OCI-LY7 (cell line): ENCODE data around the gene LRRC23. TPM values are rescaled to one million over a fixed set of nuclear protein-coding genes. Genes with fewer than 3 reads are reported as not detected.

ENCODE experiments used
- BruUV-seq: library from RNA; stranded (reverse); fragments of 400-500 nt; replicated peaks from 2 replicates; lab custom pipeline; 2021; lab: Mats Ljungman, UMichigan
- CTCF ChIA-PET: fragments of 300-600 bp; sonication (Branson Sonifier 250); formaldehyde crosslinking; loops from one replicate; lab custom pipeline; 2022; ENCODE audit warnings: antibody characterized with exemption; ENCODE audit not compliant: unreplicated experiment; lab: Charles Lee
- POLR2A ChIA-PET: fragments of 300-600 bp; sonication (Branson Sonifier 250); formaldehyde crosslinking; loops from one replicate; lab custom pipeline; 2022; ENCODE audit warnings: antibody characterized with exemption; lab: Charles Lee
- DNase-seq: peaks from one replicate; pipeline ENCODE4 v3.0.0-alpha.2; 2015; ENCODE audit warnings: low spot score
- H2AFZ ChIP-seq: fragments of 200-600 bp; sonication (generic), shearing (Covaris generic); 2 replicates; pipeline ENCODE4 v1.6.1; 2014; ENCODE audit warnings: mild to moderate bottlenecking, antibody characterized with exemption, low read length, moderate library complexity
- H3K27ac ChIP-seq: fragments of 200-600 bp; sonication (generic); 2 replicates; pipeline ENCODE4 v1.5.1; 2014; ENCODE audit warnings: mixed run types, low read depth, mild to moderate bottlenecking, moderate library complexity, low read length, inconsistent platforms; ENCODE audit not compliant: poor library complexity, severe bottlenecking
- H3K36me3 ChIP-seq: fragments of 200-600 bp; sonication (generic); 2 replicates; pipeline ENCODE4 v1.6.1; 2014; ENCODE audit warnings: mild to moderate bottlenecking, antibody characterized with exemption, low read length, moderate library complexity, mixed read lengths; ENCODE audit not compliant: insufficient read depth
- H3K4me1 ChIP-seq: fragments of 200-600 bp; sonication (generic); 2 replicates; pipeline ENCODE4 v1.5.1; 2014; ENCODE audit warnings: mild to moderate bottlenecking, low read length; ENCODE audit not compliant: insufficient read depth, poor library complexity, severe bottlenecking
- H3K4me2 ChIP-seq: fragments of 200-600 bp; sonication (generic); 2 replicates; pipeline ENCODE4 v1.6.1; 2014; ENCODE audit warnings: mild to moderate bottlenecking, low read length
- H3K4me3 ChIP-seq: fragments of 200-600 bp; sonication (generic); 2 replicates; pipeline ENCODE4 v1.5.1; 2014; ENCODE audit warnings: mild to moderate bottlenecking, low read depth, low read length; ENCODE audit not compliant: poor library complexity, severe bottlenecking
- H3K79me2 ChIP-seq: fragments of 200-600 bp; sonication (generic); 2 replicates; pipeline ENCODE4 v1.6.1; 2016; ENCODE audit warnings: low read depth, mild to moderate bottlenecking, low read length, moderate library complexity, mixed read lengths; ENCODE audit not compliant: insufficient read depth
- H3K9me2 ChIP-seq: fragments of 200-600 bp; sonication (generic); 2 replicates; pipeline ENCODE4 v1.6.1; 2016; ENCODE audit warnings: mild to moderate bottlenecking, low read length, mixed read lengths; ENCODE audit not compliant: insufficient read depth
- H3K9me3 ChIP-seq: fragments of 200-600 bp; sonication (generic); 2 replicates; pipeline ENCODE4 v1.6.1; 2014; ENCODE audit warnings: mild to moderate bottlenecking, mixed run types, low read length, mixed read lengths
- H4K20me1 ChIP-seq: fragments of 200-600 bp; sonication (generic); 2 replicates; pipeline ENCODE4 v1.6.1; 2014; ENCODE audit warnings: mild to moderate bottlenecking, antibody characterized with exemption, low read length, moderate library complexity, mixed read lengths; ENCODE audit not compliant: insufficient read depth
- EZH2phosphoT487 ChIP-seq: fragments of 200-600 bp; sonication (generic); IDR thresholded peaks from 2 replicates; pipeline ENCODE4 v1.6.1; 2018; ENCODE audit warnings: low read depth, borderline replicate concordance, mild to moderate bottlenecking, mixed run types, antibody characterized with exemption, low read length, moderate library complexity, mixed read lengths
- intact Hi-C: fragments of 100-400 bp; cut with micrococcal nuclease; formaldehyde crosslinking; loops from one replicate; pipeline ENCODE4 v1.10.0; 2022; ENCODE audit not compliant: unreplicated experiment
- total RNA-seq, 2 experiments: library from RNA; depleted of rRNA in 1 of 2; stranded (reverse); fragments of >200 nt in 1 of 2; shearing (Covaris generic) in 1 of 2; gene quantifications; 2 replicates each; pipeline ENCODE4 v1.2.3, GENCODE V29; 2014 to 2022
- TF ChIP-seq, protein P1 (sequence below): fragments of 200-600 bp; sonication (generic); conservative IDR thresholded peaks from 2 replicates; pipeline ENCODE4 v1.5.1; 2014; ENCODE audit warnings: mild to moderate bottlenecking, antibody characterized with exemption, low read length, moderate library complexity, mixed read lengths

Gene LRRC23
- total RNA-seq, 2 experiments from 2014 or later = 17.7 to 19.8 TPM

- intact Hi-C loops = loop anchor here (2.0 kb wide), 1 partner anchor 32 kb away; no protein-coding TSS in a partner anchor
- H3K4me3 ChIP-seq = peak overlapping the region; percentile 55
- CTCF ChIA-PET = interaction anchor here (1.1 to 1.3 kb wide), 3 partner anchors 15 to 36 kb away, joined by 3 to 4 read pairs (median 3); no protein-coding TSS in a partner anchor
These were observed 18.5 kb downstream of the LRRC23 start for GRCh38 chr12:6923003-6923732.

DNA sequence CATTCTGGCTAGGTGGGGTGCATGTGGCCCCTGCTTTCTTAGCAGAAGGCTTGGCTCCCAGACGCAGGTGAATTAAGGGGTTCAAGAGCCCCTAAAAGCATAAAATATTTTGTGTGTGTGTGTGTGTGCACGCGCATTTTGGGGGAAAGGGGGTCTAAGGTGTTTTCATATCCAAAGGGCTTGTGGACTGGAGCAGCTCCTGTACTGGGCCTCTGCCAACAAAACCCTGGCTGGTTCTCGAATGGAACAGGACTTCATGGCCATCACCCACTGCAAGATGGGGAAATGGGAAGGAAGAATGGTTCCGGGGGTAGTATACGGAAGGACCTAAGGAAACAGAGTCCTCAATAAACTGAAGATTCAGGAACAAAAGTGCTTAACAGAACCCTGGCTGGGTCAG, 19.2 kb downstream of the LRRC23 start:
- H3K9me2 ChIP-seq = no peaks in the 10 kb centered on the region
- no peak overlapping the region for H2AFZ ChIP-seq
- H3K9me3 ChIP-seq = no peaks in the 10 kb centered on the region
- no peaks in the 10 kb centered on the region for H3K79me2 ChIP-seq
- DNase-seq = no peak
- ChIA-PET POLR2A (interaction anchor here (0.6 to 1.5 kb wide), 6 partner anchors 13 to 72 kb away, joined by 3 to 7 read pairs (median 3); partner anchors contain the start of genes C12orf57 and CDCA3), CTCF (interaction anchor here (1.1 kb wide), 1 partner anchor 14 kb away, joined by 3 read pairs; no protein-coding TSS in a partner anchor)
- TF ChIP-seq, protein P1, sequence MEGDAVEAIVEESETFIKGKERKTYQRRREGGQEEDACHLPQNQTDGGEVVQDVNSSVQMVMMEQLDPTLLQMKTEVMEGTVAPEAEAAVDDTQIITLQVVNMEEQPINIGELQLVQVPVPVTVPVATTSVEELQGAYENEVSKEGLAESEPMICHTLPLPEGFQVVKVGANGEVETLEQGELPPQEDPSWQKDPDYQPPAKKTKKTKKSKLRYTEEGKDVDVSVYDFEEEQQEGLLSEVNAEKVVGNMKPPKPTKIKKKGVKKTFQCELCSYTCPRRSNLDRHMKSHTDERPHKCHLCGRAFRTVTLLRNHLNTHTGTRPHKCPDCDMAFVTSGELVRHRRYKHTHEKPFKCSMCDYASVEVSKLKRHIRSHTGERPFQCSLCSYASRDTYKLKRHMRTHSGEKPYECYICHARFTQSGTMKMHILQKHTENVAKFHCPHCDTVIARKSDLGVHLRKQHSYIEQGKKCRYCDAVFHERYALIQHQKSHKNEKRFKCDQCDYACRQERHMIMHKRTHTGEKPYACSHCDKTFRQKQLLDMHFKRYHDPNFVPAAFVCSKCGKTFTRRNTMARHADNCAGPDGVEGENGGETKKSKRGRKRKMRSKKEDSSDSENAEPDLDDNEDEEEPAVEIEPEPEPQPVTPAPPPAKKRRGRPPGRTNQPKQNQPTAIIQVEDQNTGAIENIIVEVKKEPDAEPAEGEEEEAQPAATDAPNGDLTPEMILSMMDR = no peak
- TF ChIP-seq EZH2phosphoT487 = no peak
- H3K4me1 ChIP-seq = peaks cover 64% of the 10 kb centered on the region
- no peaks in the 10 kb centered on the region for H4K20me1 ChIP-seq
- intact Hi-C loops = loop anchor here (1.0 to 2.0 kb wide), 5 partner anchors 33 to 185 kb away; partner anchors contain the start of genes C1R, C1RL, EMG1 and PHB2
- H3K36me3 ChIP-seq = peaks cover 5% of the 10 kb centered on the region; the same call in 1 of the 2 replicates
- H3K27ac ChIP-seq = no peak overlapping the region
- BruUV-seq = no TSS peak
- H3K4me3 ChIP-seq = no peak overlapping the region
- H3K4me2 ChIP-seq = peak overlapping the region; percentile 77

More at GRCh38 chr12:6923003-6923732, 18.5 kb downstream of the LRRC23 start:
- no peaks in the 10 kb centered on the region for H3K79me2 ChIP-seq
- peak overlapping the region; percentile 89 for H3K27ac ChIP-seq
- peaks cover 5% of the 10 kb centered on the region; the same call in 1 of the 2 replicates for H3K36me3 ChIP-seq
- no peak for TF ChIP-seq EZH2phosphoT487
- TF ChIP-seq, protein P1 = no peak
- H3K4me2 ChIP-seq = peak overlapping the region; percentile 77
- POLR2A ChIA-PET = interaction anchor here (0.7 to 1.5 kb wide), 8 partner anchors 14 to 72 kb away, joined by 3 to 8 read pairs (median 4); partner anchors contain the start of genes C12orf57, CDCA3 and RNU7-1
- BruUV-seq = TSS peak; percentile 93
- DNase-seq = peak; percentile 43
- no peaks in the 10 kb centered on the region for H4K20me1 ChIP-seq
- no peak overlapping the region for H2AFZ ChIP-seq
- H3K4me1 ChIP-seq = peaks cover 64% of the 10 kb centered on the region
- H3K9me3 ChIP-seq = no peaks in the 10 kb centered on the region
- no peaks in the 10 kb centered on the region for H3K9me2 ChIP-seq
